Testis (tissue), 2 donors: ENCODE results near the gene PEX11A.

Source experiments
- CTCF ChIP-seq, 3 experiments: fragments of 450-650 bp in 2 of 3; fragments of 200-600 bp in 1 of 3; sonication (generic) in 1 of 3; IDR thresholded peaks; one replicate each; pipeline ENCODE4 v1.5.1; 2016 to 2019; ENCODE audit warnings: antibody characterized with exemption in 3 of 3, mild to moderate bottlenecking in 2 of 3, moderate library complexity in 1 of 3
- POLR2A ChIP-seq: fragments of 450-650 bp; IDR thresholded peaks from one replicate; pipeline ENCODE4 v1.6.1; 2017; ENCODE audit warnings: antibody characterized with exemption, mild to moderate bottlenecking, moderate library complexity

DNA sequence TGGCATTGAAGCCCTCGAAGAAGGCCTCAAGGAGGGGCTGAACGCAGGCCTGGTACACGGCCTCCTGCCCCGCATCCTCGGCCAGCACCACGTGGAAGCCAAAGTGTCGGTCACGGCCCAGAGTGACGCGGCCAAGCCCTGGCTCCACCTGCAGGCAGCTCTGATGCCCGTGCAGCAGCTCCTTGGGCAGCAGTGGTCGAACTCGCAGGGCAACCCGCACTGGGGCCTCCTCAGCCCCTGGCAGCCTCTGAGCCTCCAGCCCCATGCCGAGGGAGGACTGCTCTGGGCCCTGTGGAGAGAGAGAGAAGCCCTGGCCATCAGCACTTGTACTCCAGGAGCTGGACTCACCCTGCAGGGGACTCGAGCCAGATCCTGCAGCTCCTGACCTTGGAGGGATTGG, 37.9 kb downstream of the PEX11A start:
- TF ChIP-seq CTCF (IDR thresholded peaks at IDR 0.05), result no peak
- TF ChIP-seq POLR2A, result no peak
